HG03135 (cell line): ENCODE data around the gene SERPINA5.

ENCODE experiments used
- ATAC-seq: cut with Tn5 transposase; IDR thresholded peaks from one replicate; pipeline ENCODE4 v1.9.1; 2021; ENCODE audit warnings: mild to moderate bottlenecking, moderate library complexity; ENCODE audit not compliant: unreplicated experiment

Gene SERPINA5

GRCh38 chr14:94548999-94549985, 31.9 kb upstream of the SERPINA5 start:
- ATAC-seq, result no peak

- ATAC-seq, result no peak
Measured at GRCh38 chr14:94550041-94550440, 31.2 kb upstream of the SERPINA5 start.

GRCh38 chr14:94555991-94556390, 25.2 kb upstream of the SERPINA5 start:
- ATAC-seq, result no peak

GRCh38 chr14:94557327-94557726, 23.9 kb upstream of the SERPINA5 start:
- ATAC-seq, result no peak

- ATAC-seq, result no peak
Measured at GRCh38 chr14:94558842-94559241, 22.4 kb upstream of the SERPINA5 start.

GRCh38 chr14:94559638-94560290, 21.5 kb upstream of the SERPINA5 start:
- no peak for ATAC-seq

- ATAC-seq, result no peak
Measured at GRCh38 chr14:94560291-94560665, 20.9 kb upstream of the SERPINA5 start.

- no peak for ATAC-seq
Measured at GRCh38 chr14:94560751-94561655, 20.2 kb upstream of the SERPINA5 start, which contains the start of gene SERPINA4. SERPINA4 (plus strand) TSS chr14:94561442; CDS start chr14:94563483, 2,041 bp downstream.

GRCh38 chr14:94561656-94562010, 19.6 kb upstream of the SERPINA5 start:
- no peak for ATAC-seq

- ATAC-seq, result no peak
Measured at GRCh38 chr14:94562022-94562421, 19.2 kb upstream of the SERPINA5 start.

GRCh38 chr14:94562941-94563883, 18.0 kb upstream of the SERPINA5 start:
- no peak for ATAC-seq

GRCh38 chr14:94564381-94564780, 16.8 kb upstream of the SERPINA5 start:
- no peak for ATAC-seq

GRCh38 chr14:94568186-94568585, 13.0 kb upstream of the SERPINA5 start:
- ATAC-seq, result no peak

GRCh38 chr14:94569381-94570001, 11.7 kb upstream of the SERPINA5 start:
- no peak for ATAC-seq

- ATAC-seq, result no peak
Measured at GRCh38 chr14:94570002-94570400, 11.2 kb upstream of the SERPINA5 start.

GRCh38 chr14:94570440-94570839, 10.8 kb upstream of the SERPINA5 start:
- no peak for ATAC-seq

GRCh38 chr14:94571395-94571794, 9.8 kb upstream of the SERPINA5 start:
- no peak for ATAC-seq

GRCh38 chr14:94571950-94572349, 9.3 kb upstream of the SERPINA5 start:
- no peak for ATAC-seq

- ATAC-seq, result no peak
Measured at GRCh38 chr14:94572637-94573303, 8.5 kb upstream of the SERPINA5 start.
